Measurements from ENCODE around the gene KIDINS220.

DNA sequence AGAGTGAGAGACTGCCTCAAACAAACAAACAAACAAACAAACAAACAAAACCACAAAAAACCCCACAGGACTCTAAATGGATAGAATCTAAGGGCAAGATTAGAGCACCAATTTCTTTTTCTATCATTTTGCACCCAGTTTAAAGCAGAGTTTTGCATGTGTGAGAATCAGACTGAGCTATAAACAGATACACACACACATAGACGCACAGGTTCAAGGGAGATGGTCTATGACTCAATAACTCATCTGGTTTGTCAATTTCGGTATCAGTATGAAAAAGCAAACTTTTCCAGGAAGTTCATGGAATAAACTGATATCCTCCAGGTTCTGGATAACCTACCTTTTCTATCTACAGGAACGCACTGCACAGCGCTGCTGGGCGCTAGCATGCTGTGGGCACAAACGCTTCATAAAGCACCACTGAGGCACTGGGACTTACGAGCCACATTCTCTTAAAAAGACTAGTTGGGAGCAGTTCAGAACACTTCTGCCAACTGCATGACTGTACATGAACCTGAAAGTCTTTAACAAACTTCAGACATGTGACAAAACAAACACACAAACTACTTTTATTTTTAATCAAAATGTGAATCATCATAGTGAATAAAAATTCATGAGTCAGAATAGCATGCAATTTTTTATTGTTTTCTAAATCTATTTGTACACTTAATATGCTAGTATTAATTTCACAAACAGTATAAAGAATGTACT, 109.0 kb downstream of the KIDINS220 start:
- TF ChIP-seq, protein P1, sequence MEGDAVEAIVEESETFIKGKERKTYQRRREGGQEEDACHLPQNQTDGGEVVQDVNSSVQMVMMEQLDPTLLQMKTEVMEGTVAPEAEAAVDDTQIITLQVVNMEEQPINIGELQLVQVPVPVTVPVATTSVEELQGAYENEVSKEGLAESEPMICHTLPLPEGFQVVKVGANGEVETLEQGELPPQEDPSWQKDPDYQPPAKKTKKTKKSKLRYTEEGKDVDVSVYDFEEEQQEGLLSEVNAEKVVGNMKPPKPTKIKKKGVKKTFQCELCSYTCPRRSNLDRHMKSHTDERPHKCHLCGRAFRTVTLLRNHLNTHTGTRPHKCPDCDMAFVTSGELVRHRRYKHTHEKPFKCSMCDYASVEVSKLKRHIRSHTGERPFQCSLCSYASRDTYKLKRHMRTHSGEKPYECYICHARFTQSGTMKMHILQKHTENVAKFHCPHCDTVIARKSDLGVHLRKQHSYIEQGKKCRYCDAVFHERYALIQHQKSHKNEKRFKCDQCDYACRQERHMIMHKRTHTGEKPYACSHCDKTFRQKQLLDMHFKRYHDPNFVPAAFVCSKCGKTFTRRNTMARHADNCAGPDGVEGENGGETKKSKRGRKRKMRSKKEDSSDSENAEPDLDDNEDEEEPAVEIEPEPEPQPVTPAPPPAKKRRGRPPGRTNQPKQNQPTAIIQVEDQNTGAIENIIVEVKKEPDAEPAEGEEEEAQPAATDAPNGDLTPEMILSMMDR (IDR thresholded peaks at IDR 0.05): no peak
- no peak for TF ChIP-seq POLR2A (IDR thresholded peaks at IDR 0.05)
- no peak for TF ChIP-seq EP300 (IDR thresholded peaks at IDR 0.05)

All from ovary (tissue), 3 donors.